Measurements from ENCODE around the gene PCOLCE2. TPM values are rescaled to one million over a fixed set of nuclear protein-coding genes. Genes with fewer than 3 reads are reported as not detected.
"Not testable (repeated sequence)": the region's sequence is repeated elsewhere in the genome, so short reads cannot be mapped to it uniquely, and the experiment has no call there.

Gene PCOLCE2
- polyA plus RNA-seq, 1 donor (not counting 4 experiments of a cell fraction or from before 2014, with no cell fraction given): 2.4 TPM

GRCh38 chr3:142875099-142875498 lies 13.8 kb downstream of the PCOLCE2 start:
- Histone ChIP-seq H3K4me3 (ENCODE audit: control insufficient read depth in 2 of 3, extremely low read depth in 1 of 3, insufficient read depth in 2 of 3, low read depth in 1 of 3, low read length in 3 of 3) (no peak overlapping the region), H2AFZ (ENCODE audit: control insufficient read depth, low read length) (no peak overlapping the region), H4K20me1 (ENCODE audit: control insufficient read depth, extremely low read depth, insufficient read depth, low read length) (no peaks in the 10 kb centered on the region), H3K9me1 (ENCODE audit: control insufficient read depth, extremely low read depth, insufficient read depth, low read length) (no peaks in the 10 kb centered on the region), H3K27ac (ENCODE audit: control insufficient read depth, insufficient read depth, low read length) (no peak overlapping the region), H3K4me1 (ENCODE audit: control insufficient read depth, extremely low read depth, insufficient read depth, low read length) (peaks cover 6% of the 10 kb centered on the region), H3K4me2 (ENCODE audit: control insufficient read depth, extremely low read depth, insufficient read depth, low read depth, low read length) (no peak overlapping the region), H3K79me2 (ENCODE audit: control insufficient read depth, insufficient read depth, low read length) (no peaks in the 10 kb centered on the region), H3K36me3 (ENCODE audit: control insufficient read depth in 2 of 2, extremely low read depth in 1 of 2, insufficient read depth in 2 of 2, low read length in 2 of 2) (no peaks in the 10 kb centered on the region), H3K27me3 (ENCODE audit: control insufficient read depth, extremely low read depth, insufficient read depth, low read length) (no peaks in the 10 kb centered on the region), H3K9ac (ENCODE audit: control insufficient read depth, extremely low read depth, insufficient read depth, low read length) (no peak overlapping the region), H3K9me3 (ENCODE audit: control insufficient read depth, low read depth, low read length) (no peaks in the 10 kb centered on the region)
- DNase-seq (ENCODE audit: low read depth, low spot score) (no peak), FAIRE-seq (no peak)
- TF ChIP-seq CTCF (optimal IDR thresholded peaks at IDR 0.05 in 1 of 3, IDR thresholded peaks at IDR 0.05 in 1 of 3, conservative IDR thresholded peaks at IDR 0.05 in 1 of 3; ENCODE audit: extremely low read depth in 1 of 3, insufficient read depth in 2 of 3, low read length in 3 of 3) (no peak), EZH2 (IDR thresholded peaks at IDR 0.05; ENCODE audit: low read length) (no peak)
- dilution Hi-C loops (cut with MboI; ENCODE audit: extremely low pct_ligation_motif_present, low sequenced_read_pairs): no loop called here

GRCh38 chr3:142868382-142868781 lies 20.5 kb downstream of the PCOLCE2 start:
- peak; percentile 38 for DNase-seq (ENCODE audit: low read depth, low spot score)
- H3K9ac ChIP-seq (ENCODE audit: control insufficient read depth, extremely low read depth, insufficient read depth, low read length); H3K9me1 ChIP-seq (ENCODE audit: control insufficient read depth, extremely low read depth, insufficient read depth, low read length); H3K27me3 ChIP-seq (ENCODE audit: control insufficient read depth, extremely low read depth, insufficient read depth, low read length); H2AFZ ChIP-seq (ENCODE audit: control insufficient read depth, low read length); H3K36me3 ChIP-seq (ENCODE audit: control insufficient read depth in 2 of 2, extremely low read depth in 1 of 2, insufficient read depth in 2 of 2, low read length in 2 of 2); H3K27ac ChIP-seq (ENCODE audit: control insufficient read depth, insufficient read depth, low read length); H3K9me3 ChIP-seq (ENCODE audit: control insufficient read depth, low read depth, low read length); dilution Hi-C loops (cut with MboI; ENCODE audit: extremely low pct_ligation_motif_present, low sequenced_read_pairs); H4K20me1 ChIP-seq (ENCODE audit: control insufficient read depth, extremely low read depth, insufficient read depth, low read length); H3K4me3 ChIP-seq (ENCODE audit: control insufficient read depth in 2 of 3, extremely low read depth in 1 of 3, insufficient read depth in 2 of 3, low read depth in 1 of 3, low read length in 3 of 3); H3K4me2 ChIP-seq (ENCODE audit: control insufficient read depth, extremely low read depth, insufficient read depth, low read depth, low read length); H3K79me2 ChIP-seq (ENCODE audit: control insufficient read depth, insufficient read depth, low read length): not testable (repeated sequence)
- peak; percentile 23 for FAIRE-seq
- H3K4me1 ChIP-seq (ENCODE audit: control insufficient read depth, extremely low read depth, insufficient read depth, low read length): peaks cover 16% of the 10 kb centered on the region
